SK-N-MC (cell line): ENCODE results near the gene COTL1.

ENCODE experiments used
- DNase-seq: peaks from one replicate; pipeline ENCODE4 v3.0.0-alpha.2; 2011; ENCODE audit warnings: low read depth, low spot score
- H3K27ac ChIP-seq: fragments of 200-600 bp; sonication (generic); 2 replicates; pipeline ENCODE4 v1.5.1; 2016; ENCODE audit warnings: mixed run types
- H3K36me3 ChIP-seq: fragments of 200-600 bp; sonication (generic); 2 replicates; pipeline ENCODE4 v1.6.1; 2017; ENCODE audit warnings: antibody characterized with exemption, low read length, mixed read lengths; ENCODE audit not compliant: insufficient read depth
- H3K4me3 ChIP-seq: fragments of 200-600 bp; sonication (generic); 2 replicates; pipeline ENCODE4 v1.5.1; 2016
- H3K9ac ChIP-seq: fragments of 200-600 bp; sonication (generic); 2 replicates; pipeline ENCODE4 v1.8.0; 2017; ENCODE audit warnings: mixed run types, mixed read lengths; ENCODE audit not compliant: insufficient read length
- H3K9me3 ChIP-seq: fragments of 200-600 bp; sonication (generic); 2 replicates; pipeline ENCODE4 v1.6.1; 2017; ENCODE audit warnings: low read depth, mild to moderate bottlenecking, antibody characterized with exemption, low read length, moderate library complexity, mixed read lengths
- EZH2 ChIP-seq: fragments of 200-600 bp; sonication (generic); IDR thresholded peaks from one replicate; pipeline ENCODE4 v1.6.1; 2017; ENCODE audit warnings: antibody characterized with exemption
- FOXP2 ChIP-seq: optimal IDR thresholded peaks from 2 replicates; pipeline ENCODE3; 2011; ENCODE audit warnings: mild to moderate bottlenecking, moderate library complexity; ENCODE audit not compliant: insufficient read depth; ENCODE audit errors: extremely low read length, control extremely low read depth
- POLR2AphosphoS5 ChIP-seq: IDR thresholded peaks from 2 replicates; pipeline ENCODE4 v1.6.1; 2012; ENCODE audit warnings: mild to moderate bottlenecking, low read depth, low read length, borderline replicate concordance

COTL1 gene

GRCh38 chr16:84578538-84579126 is 39.2 kb downstream of the COTL1 start:
- DNase-seq: no peak
- no peaks in the 10 kb centered on the region for H3K36me3 ChIP-seq
- no peak for TF ChIP-seq POLR2AphosphoS5
- TF ChIP-seq FOXP2: no peak
- no peak for TF ChIP-seq EZH2
- H3K4me3 ChIP-seq: no peak overlapping the region
- H3K9me3 ChIP-seq: no peaks in the 10 kb centered on the region
- no peak overlapping the region for H3K27ac ChIP-seq
- H3K9ac ChIP-seq: no peak overlapping the region

- Histone ChIP-seq H3K27ac (no peak overlapping the region), H3K9ac (no peak overlapping the region), H3K4me3 (no peak overlapping the region), H3K36me3 (no peaks in the 10 kb centered on the region), H3K9me3 (no peaks in the 10 kb centered on the region)
- DNase-seq: no peak
- TF ChIP-seq EZH2: no peak
- no peak for TF ChIP-seq POLR2AphosphoS5
These were observed 40.7 kb downstream of the COTL1 start for GRCh38 chr16:84577034-84577803.

DNA sequence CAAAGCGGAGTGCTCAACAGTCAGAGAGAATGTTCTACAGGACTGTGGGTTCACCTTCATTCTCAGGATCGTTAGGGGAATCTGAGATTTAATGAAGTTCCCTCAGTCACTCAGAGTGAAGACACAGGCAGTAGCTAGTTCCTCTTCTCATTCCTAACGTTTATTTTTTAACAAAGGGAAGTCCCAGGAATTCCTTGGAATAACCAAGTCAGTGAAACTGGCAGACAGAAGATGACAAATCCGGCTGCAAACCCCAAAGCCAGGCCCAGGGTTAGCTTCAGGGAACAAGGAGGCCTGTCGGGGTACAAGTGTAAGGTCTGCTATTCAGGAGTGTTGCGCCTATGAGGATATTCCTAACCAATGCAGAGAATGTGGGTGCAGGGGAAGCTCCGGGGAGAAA is 42.0 kb downstream of the COTL1 start:
- H3K9me3 ChIP-seq: no peaks in the 10 kb centered on the region
- no peak overlapping the region for H3K4me3 ChIP-seq
- DNase-seq: no peak
- no peaks in the 10 kb centered on the region for H3K36me3 ChIP-seq
- TF ChIP-seq EZH2 (no peak), POLR2AphosphoS5 (no peak), FOXP2 (no peak)
- H3K9ac ChIP-seq: no peak overlapping the region
- H3K27ac ChIP-seq: no peak overlapping the region

DNA sequence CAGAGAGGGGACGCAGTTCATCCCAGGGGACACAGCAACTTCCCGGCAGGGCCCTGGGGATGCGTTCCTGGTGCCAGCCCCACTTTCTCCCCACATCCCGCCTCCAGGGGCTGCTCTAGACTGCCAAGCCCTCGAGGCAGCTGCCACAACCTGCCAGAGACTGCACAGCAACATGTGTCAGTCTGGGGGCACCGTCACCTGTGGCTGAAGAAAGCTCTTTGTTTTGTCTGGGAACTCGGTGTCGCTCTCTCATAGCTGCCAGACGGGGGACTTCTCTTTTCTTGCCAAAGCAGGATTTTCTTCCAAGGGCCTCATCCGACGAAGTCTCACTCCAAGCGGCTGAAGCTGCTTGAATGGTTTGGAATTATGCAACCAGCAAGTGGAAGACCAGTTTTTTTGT is 43.7 kb downstream of the COTL1 start:
- no peak for DNase-seq
- Histone ChIP-seq H3K9me3 (no peaks in the 10 kb centered on the region), H3K36me3 (no peaks in the 10 kb centered on the region), H3K27ac (no peak overlapping the region), H3K4me3 (no peak overlapping the region), H3K9ac (no peak overlapping the region)
- TF ChIP-seq EZH2 (no peak), POLR2AphosphoS5 (no peak), FOXP2 (no peak)

GRCh38 chr16:84572096-84572495 is 45.8 kb downstream of the COTL1 start:
- TF ChIP-seq POLR2AphosphoS5 (no peak), EZH2 (no peak), FOXP2 (no peak)
- Histone ChIP-seq H3K9me3 (no peaks in the 10 kb centered on the region), H3K27ac (no peak overlapping the region), H3K36me3 (no peaks in the 10 kb centered on the region), H3K4me3 (no peak overlapping the region), H3K9ac (no peak overlapping the region)
- no peak for DNase-seq

- Histone ChIP-seq H3K9ac (no peak overlapping the region), H3K9me3 (no peaks in the 10 kb centered on the region), H3K27ac (no peak overlapping the region), H3K4me3 (no peak overlapping the region), H3K36me3 (no peaks in the 10 kb centered on the region)
- TF ChIP-seq EZH2: no peak
- TF ChIP-seq FOXP2: no peak
- no peak for TF ChIP-seq POLR2AphosphoS5
- no peak for DNase-seq
These were observed 46.4 kb downstream of the COTL1 start for GRCh38 chr16:84571506-84571905.

- Histone ChIP-seq H3K36me3 (no peaks in the 10 kb centered on the region), H3K27ac (no peak overlapping the region), H3K9ac (no peak overlapping the region), H3K4me3 (no peak overlapping the region), H3K9me3 (no peaks in the 10 kb centered on the region)
- TF ChIP-seq FOXP2: no peak
- no peak for TF ChIP-seq POLR2AphosphoS5
- no peak for TF ChIP-seq EZH2
- DNase-seq: no peak
These were observed 47.0 kb downstream of the COTL1 start for GRCh38 chr16:84570739-84571403.

DNA sequence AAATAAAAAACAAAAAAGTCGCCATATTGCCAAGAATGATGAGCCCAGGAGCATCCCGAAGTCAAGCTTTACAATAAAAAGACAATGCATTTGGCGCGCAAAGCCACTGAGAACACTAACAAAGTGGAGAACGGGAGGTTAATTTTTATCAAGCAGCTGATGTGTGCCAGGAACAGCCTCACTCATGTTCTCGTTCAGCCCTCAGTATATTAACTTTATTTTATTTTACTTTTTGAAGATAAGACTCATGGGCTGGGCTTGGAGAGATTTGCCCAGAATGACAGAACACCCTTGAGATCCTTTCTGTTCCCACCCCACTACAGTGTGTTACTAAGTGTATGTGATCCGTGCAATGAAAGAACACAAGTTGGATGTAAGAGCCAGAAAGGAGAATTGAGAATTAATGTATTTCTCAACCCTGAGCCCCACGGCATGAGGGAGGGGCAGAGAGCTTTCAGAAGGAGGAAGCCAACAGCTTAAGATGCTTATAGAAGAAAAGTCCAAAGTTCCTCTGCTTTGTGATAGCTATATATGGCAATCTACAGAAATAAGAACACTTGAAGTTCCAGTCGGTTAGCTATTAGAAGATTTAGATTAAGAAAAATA is 48.4 kb downstream of the COTL1 start:
- H3K36me3 ChIP-seq: no peaks in the 10 kb centered on the region
- H3K9me3 ChIP-seq: no peaks in the 10 kb centered on the region
- TF ChIP-seq POLR2AphosphoS5 (no peak), EZH2 (no peak), FOXP2 (no peak)
- H3K9ac ChIP-seq: no peak overlapping the region
- H3K27ac ChIP-seq: no peak overlapping the region
- DNase-seq: no peak
- no peak overlapping the region for H3K4me3 ChIP-seq

GRCh38 chr16:84568066-84568465 is 49.8 kb downstream of the COTL1 start:
- H3K4me3 ChIP-seq: no peak overlapping the region
- H3K9ac ChIP-seq: no peak overlapping the region
- no peak overlapping the region for H3K27ac ChIP-seq

More at GRCh38 chr16:84568066-84568465, 49.8 kb downstream of the COTL1 start:
- Histone ChIP-seq H3K36me3 (no peaks in the 10 kb centered on the region), H3K9me3 (no peaks in the 10 kb centered on the region)
- no peak for DNase-seq
- TF ChIP-seq FOXP2 (no peak), EZH2 (no peak), POLR2AphosphoS5 (no peak)
